ENCODE results near the gene ACSS2. TPM values are rescaled to one million over a fixed set of nuclear protein-coding genes. Genes with fewer than 3 reads are reported as not detected.

The ACSS2 gene
- total and polyA plus RNA-seq, 2 of the 8 experiments (the other 6 are each of a cell fraction or from before 2014, with no cell fraction given): 17.7 to 24.2 TPM

DNA sequence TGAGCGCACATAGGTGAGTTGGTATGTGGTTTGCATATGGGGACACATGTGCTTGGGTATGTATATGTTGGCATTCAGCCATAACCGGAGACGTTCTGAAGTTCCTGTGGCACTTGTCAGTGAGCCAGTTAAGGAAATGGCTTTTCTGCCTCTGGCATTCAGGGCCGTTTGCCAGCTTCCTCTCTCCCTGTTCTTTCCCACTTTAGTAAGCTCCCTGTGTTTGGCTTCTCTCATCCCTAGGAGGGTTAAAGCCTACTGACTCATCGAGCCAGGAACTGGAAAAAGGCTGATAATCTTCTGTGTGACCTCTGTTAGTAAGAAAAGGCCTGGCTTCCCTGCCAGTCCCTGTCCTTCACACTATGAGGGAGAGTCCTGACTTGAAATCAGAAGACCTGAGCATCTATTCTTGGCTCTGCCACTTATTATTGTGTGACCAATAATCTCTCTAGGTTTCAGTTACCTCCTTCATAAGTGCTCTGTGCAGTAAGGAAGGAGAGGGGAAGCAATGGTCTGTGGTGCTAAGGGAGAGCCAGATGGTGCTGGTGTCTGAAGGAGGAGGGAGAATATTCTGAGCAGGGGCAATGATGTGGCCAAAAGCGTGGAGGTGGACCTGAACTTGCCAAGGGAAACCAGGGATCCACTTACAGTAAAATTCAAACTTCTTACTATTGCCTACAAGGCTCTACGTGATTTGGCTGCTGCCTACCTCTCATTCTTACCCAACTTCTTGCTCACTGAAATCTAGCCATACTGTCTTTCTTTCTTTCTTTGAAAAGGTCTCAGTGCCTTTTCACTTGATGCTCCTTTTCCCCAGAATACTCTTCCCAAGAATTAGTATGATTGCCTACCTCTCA is 31.4 kb downstream of the ACSS2 start:
- whole genome bisulfite sequencing, 2 experiments (ENCODE audit: extremely low coverage in 1 of 2, insufficient coverage in 1 of 2, insufficient read length in 1 of 2, insufficient replicate concordance in 2 of 2, low coverage in 1 of 2, low lambda C conversion rate in 2 of 2, missing lambda C conversion rate in 1 of 2): 73% methylated on average over 7 of the region's 7 CpGs; no CpG with 5 or more reads in 1 of the 2 experiments
- H3K79me2 ChIP-seq (ENCODE audit: control insufficient read depth in 1 of 2, insufficient read depth in 2 of 2, low read length in 2 of 2): no peaks in the 10 kb centered on the region
- H3K27ac ChIP-seq (ENCODE audit: low read depth, low read length): no peak overlapping the region
- no peaks in the 10 kb centered on the region for H3K9me3 ChIP-seq (ENCODE audit: insufficient read depth in 2 of 2, low read depth in 1 of 2, low read length in 1 of 2)
- no peak overlapping the region for H4K5ac ChIP-seq (ENCODE audit: insufficient read length, low read depth, low read length)
- H2BK120ac ChIP-seq (replicated peaks; ENCODE audit: low read depth, low read length): no peak overlapping the region
- no peak overlapping the region for H2BK12ac ChIP-seq (ENCODE audit: low read depth, low read length)
- no peaks in the 10 kb centered on the region for H3K36me3 ChIP-seq (ENCODE audit: control insufficient read depth in 2 of 4, insufficient read depth in 4 of 4, low read length in 3 of 4)
- H3K23me2 ChIP-seq (ENCODE audit: low read depth, low read length): no peaks in the 10 kb centered on the region
- no peaks in the 10 kb centered on the region for H3K27me3 ChIP-seq (replicated peaks in 1 of 4; ENCODE audit: control insufficient read depth in 3 of 4, extremely low read depth in 1 of 4, insufficient read depth in 3 of 4, low read length in 3 of 4)
- FAIRE-seq (no peak), DNase-seq (ENCODE audit: low read depth in 1 of 2, low spot score in 2 of 2) (no peak)
- no peaks in the 10 kb centered on the region for H3K4me1 ChIP-seq (replicated peaks in 1 of 4; ENCODE audit: control insufficient read depth in 3 of 4, insufficient read depth in 4 of 4, low read length in 3 of 4)
- no peak overlapping the region for H2BK20ac ChIP-seq (ENCODE audit: low read length)
- no peak overlapping the region for H4K8ac ChIP-seq (ENCODE audit: extremely low read depth, insufficient read depth, low read length)
- H3K4me3 ChIP-seq (ENCODE audit: extremely low read depth in 1 of 4, insufficient read depth in 2 of 4, low read depth in 3 of 4, low read length in 4 of 4): no peak overlapping the region
- peaks cover 0 to 1% of the 10 kb centered on the region in 2 experiments for H4K20me1 ChIP-seq (replicated peaks in 1 of 2; ENCODE audit: control insufficient read depth in 1 of 2, insufficient read depth in 2 of 2, low read length in 2 of 2)
- H3K23ac ChIP-seq (ENCODE audit: insufficient read length): no peak overlapping the region
- no peak overlapping the region for H3K4ac ChIP-seq (replicated peaks; ENCODE audit: insufficient read length, low read depth, low read length)
- H3K4me2 ChIP-seq (ENCODE audit: insufficient read depth in 1 of 2, low read depth in 2 of 2, low read length in 2 of 2): no peak overlapping the region
- H4K91ac ChIP-seq (replicated peaks; ENCODE audit: insufficient read length, low read length): no peak overlapping the region
- no peak overlapping the region for H3K18ac ChIP-seq (ENCODE audit: extremely low read depth, low read length)
- no peak overlapping the region for H2AFZ ChIP-seq (ENCODE audit: low read length)
- H3K9ac ChIP-seq (replicated peaks in 1 of 4; ENCODE audit: extremely low read depth in 1 of 4, low read depth in 3 of 4, low read length in 3 of 4): no peak overlapping the region
- H3K79me1 ChIP-seq (ENCODE audit: low read depth, low read length): no peaks in the 10 kb centered on the region
- no peak overlapping the region for H3K56ac ChIP-seq (replicated peaks; ENCODE audit: insufficient read length, low read depth, low read length)
- H3K14ac ChIP-seq (ENCODE audit: insufficient read length): no peak overlapping the region
- H2BK15ac ChIP-seq (ENCODE audit: low read length): no peak overlapping the region
- no peak overlapping the region for H2BK5ac ChIP-seq (ENCODE audit: low read depth, low read length)
- ChIA-PET CTCF (ENCODE audit: partially characterized antibody) (interaction anchor here (0.5 to 1.4 kb wide), 3 partner anchors 12 to 1010 kb away, joined by 4 to 5 read pairs (median 4); no protein-coding TSS in a partner anchor), POLR2A (ENCODE audit: partially characterized antibody) (interaction anchor here (1.0 to 1.1 kb wide), 2 partner anchors 8 to 11 kb away, joined by 3 read pairs; no protein-coding TSS in a partner anchor)
- no peak overlapping the region for H2AK5ac ChIP-seq (ENCODE audit: low read depth, low read length)
- TF ChIP-seq YY1 (IDR thresholded peaks at IDR 0.05; ENCODE audit: low read depth, low read length) (no peak), RNF2 (IDR thresholded peaks at IDR 0.05; ENCODE audit: borderline replicate concordance, low read depth, low read length, missing control alignments, poor library complexity, severe bottlenecking) (no peak), RXRA (IDR thresholded peaks at IDR 0.05; ENCODE audit: insufficient read depth, low read depth, low read length) (no peak), HDAC6 (IDR thresholded peaks at IDR 0.05; ENCODE audit: low read depth, low read length) (no peak), MAFK (IDR thresholded peaks at IDR 0.05; ENCODE audit: low read depth, low read length) (no peak), TAF7 (optimal IDR thresholded peaks at IDR 0.05; ENCODE audit: borderline replicate concordance, low read depth, low read length) (no peak), NRF1 (IDR thresholded peaks at IDR 0.05; ENCODE audit: low read depth, low read length) (no peak), TEAD4 (IDR thresholded peaks at IDR 0.05; ENCODE audit: low read depth, low read length) (no peak), SIRT6 (IDR thresholded peaks at IDR 0.05; ENCODE audit: low read length) (no peak), KDM5A (IDR thresholded peaks at IDR 0.05; ENCODE audit: low read length) (no peak), USF2 (IDR thresholded peaks at IDR 0.05; ENCODE audit: low read length) (no peak)
